ENCODE measurements around the gene GALC.

Gene GALC

GRCh38 chr14:87952307-87953094, 40.5 kb downstream of the GALC start:
- peak in 2 of 6 experiments; percentile 5 to 14 for DNase-seq

DNA sequence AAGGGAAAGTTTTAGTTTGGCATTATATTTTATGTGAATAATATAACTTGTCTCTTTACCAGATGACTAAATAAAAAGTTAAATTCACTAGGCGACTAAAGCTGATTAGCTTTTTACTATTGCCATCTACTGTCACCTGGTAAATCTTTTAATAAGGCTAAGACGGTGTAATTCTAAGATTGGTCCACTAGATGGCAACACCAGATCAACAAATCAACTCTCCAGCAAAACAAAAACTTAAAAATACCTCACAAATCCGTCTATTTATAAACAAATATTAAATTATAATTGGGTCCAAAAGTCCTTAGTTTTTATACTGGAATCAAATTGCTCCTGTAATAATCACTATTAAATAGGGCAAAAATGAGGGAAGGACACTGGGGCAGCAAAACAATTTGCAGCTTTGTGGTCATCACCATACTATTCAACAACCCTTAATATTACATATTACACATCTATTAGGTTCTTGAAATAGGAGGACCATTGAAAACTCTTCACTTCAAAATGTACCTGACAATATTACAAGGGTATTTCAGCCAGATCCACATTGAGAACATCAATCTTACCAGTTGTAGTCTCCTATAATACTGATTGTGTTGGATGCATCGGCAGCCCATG, 47.9 kb downstream of the GALC start:
- peak in 3 of 6 experiments; percentile 5 to 62 (median 52) for DNase-seq

GRCh38 chr14:87940894-87941293, 52.1 kb downstream of the GALC start:
- no peak for DNase-seq

DNA sequence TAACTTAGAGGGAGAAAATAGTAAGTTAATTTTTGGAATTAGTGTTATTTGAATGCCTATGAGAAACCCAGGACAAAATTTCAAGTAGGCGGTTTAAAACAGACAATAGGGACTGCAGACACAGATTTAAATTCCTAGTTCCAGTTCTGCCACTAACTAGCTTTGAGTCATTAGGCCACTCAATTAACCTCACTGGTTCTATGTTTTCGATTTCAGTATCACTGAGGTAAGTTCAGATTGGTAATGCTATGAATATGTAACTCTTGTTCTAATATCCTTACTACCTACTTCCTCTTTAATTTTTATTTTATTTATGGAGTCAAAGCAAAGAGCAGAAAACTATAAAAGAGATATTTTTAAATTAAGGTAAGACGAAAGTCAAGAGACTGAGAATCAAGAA, 52.6 kb downstream of the GALC start:
- DNase-seq = no peak

GRCh38 chr14:87935886-87936285, 57.1 kb downstream of the GALC start:
- DNase-seq = no peak

DNA sequence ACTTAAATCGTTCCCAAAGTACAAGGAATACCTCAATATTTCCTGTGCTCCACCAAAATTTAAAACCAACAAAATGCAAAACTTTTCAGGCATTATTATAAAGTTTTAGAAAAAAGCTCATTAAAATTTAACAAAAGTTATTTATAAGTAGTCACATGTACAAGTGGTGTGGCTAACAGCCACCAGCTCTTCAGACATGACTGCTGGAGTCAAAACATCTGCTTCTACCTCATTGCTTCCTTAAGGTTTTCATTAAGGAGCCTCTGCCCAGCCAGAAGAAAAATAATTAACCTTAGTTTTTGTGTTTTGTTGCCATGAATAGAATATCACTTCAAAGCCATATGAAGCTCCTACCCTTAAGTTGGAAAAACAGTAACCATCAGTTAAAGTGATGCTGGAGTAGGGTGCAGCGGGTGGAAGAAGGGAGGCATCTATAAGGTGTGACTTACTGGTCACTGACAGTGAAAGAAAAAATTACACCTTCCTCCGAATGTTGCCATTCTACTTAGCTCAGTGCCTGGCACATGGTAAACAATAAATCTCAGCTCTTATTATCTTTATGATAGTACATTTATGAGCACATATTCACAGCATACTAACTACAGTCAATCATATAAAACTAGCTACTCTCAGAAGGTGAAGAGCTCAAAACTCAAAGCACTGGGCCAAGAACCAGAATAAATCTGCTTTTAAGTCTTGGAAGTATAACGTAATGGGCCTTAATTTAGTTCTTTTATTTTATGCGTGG, 57.7 kb downstream of the GALC start:
- DNase-seq = no peak

DNA sequence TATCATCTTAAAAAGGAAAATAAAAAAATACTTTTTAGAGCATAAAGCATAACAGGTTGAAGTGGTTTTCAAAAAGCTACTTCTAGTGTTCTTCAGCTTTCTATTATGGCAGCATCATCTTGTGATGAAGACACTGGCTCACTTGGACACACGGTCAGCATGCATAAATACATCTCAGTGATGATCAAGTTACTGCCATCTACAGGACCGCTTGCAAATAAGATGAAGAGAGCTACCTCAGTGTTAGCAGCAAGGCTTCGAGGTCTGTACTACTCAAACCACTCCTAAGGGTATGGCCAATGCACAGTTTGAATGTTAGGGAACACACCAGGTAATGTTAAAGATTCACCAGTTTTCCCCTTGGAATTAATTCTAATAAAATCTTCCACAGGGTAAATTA, 58.8 kb downstream of the GALC start:
- no peak for DNase-seq

GRCh38 chr14:87916886-87917275, 76.1 kb downstream of the GALC start:
- DNase-seq = no peak

DNA sequence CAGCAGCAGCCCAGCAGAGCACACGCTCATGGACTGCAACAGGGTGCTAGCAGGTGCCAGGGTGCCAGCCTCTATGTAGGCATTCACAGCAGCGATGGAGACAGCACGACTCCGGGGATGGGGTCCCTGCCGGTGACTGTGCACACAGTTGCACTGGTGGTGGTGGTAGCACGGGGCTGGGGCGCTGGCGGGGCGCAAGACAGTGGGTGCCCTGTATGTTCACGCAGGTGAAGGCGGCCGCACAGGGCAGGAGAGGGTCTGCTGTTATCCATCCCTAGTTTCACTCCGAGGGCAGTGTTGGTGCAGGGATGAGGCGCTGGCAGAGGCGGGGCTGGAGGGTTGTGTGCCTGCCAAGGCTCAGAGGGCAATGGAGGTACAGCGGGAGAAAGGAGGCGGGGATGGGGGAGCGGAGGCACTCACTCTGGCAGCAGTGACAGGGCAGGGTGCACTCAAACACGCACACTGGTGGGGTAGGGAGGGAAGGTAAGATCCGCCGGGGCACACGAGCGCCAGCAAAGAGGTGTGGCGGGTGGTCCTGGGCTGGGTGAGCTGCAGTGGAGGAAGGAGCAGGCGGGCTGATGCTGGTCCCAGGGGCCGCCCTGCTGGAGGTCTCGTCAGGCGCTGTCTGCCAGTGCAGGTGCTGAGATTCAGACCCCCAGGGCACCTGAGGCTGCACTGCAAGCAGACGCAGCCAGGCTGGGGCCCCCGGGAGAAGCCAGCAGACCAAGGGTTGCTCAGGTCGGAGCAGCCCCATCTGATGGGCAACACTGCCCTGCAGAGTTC, 76.7 kb downstream of the GALC start:
- DNase-seq = no peak

- no peak for DNase-seq
These were observed 84.4 kb downstream of the GALC start for GRCh38 chr14:87908550-87908949.

DNA sequence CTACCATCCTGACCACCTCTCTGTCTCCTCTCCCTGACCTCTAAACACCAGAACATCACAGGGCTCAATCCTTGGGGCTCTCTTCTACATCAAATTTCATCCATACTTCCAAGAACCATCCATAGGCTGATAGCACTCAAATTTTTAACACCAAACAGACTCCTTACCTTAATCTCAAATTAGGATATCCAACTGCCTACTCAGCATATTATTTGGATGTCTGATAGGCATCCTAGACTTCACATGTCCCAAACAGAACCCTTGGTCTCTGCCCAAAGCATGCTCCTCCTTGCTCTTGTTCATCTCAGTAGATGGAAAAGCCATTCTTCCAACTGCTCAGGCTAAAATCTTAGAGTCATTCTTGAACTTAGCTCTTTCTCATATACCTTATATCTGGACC, 91.3 kb downstream of the GALC start:
- no peak for DNase-seq

DNA sequence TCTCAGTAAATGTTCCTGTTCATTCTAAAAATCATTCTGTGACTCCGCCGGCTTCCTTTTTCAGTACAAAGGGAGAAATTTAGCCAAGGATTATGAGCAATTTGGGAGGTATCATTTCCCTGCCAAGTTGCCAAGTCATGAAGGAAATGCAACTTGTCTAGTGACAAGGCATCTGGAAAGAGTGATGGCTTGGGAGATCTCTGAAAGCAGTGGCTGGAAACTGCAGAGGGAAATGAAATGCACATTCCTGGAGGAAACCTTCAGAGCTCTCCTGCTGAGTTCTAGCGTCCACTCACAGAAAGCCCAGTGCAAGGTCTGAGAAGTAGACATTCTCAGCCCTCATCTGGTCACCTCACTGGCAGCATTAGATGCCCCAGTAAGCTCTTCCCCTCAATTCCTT, 91.7 kb downstream of the GALC start:
- no peak for DNase-seq

DNA sequence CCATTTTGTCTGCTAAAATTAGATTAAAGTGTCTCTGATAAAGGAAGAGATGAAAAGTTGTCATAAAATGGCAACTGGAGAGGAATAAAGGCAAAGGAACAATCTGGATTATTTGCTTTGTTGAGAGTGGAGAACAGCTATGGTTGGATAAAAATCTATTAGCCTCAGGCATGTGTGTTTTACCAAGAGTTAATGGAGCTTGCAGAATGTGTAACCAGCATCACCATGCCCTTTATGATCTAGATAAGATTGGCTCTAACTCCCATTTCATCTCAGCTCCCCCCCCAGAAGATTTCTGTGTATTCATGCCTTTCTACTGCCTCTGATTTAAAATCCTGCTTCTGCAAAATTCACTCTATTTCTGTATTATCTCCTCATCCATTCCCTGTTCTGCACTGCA, 93.8 kb downstream of the GALC start:
- DNase-seq = no peak

- DNase-seq = no peak
These were observed 94.7 kb downstream of the GALC start for GRCh38 chr14:87898301-87898700.

DNA sequence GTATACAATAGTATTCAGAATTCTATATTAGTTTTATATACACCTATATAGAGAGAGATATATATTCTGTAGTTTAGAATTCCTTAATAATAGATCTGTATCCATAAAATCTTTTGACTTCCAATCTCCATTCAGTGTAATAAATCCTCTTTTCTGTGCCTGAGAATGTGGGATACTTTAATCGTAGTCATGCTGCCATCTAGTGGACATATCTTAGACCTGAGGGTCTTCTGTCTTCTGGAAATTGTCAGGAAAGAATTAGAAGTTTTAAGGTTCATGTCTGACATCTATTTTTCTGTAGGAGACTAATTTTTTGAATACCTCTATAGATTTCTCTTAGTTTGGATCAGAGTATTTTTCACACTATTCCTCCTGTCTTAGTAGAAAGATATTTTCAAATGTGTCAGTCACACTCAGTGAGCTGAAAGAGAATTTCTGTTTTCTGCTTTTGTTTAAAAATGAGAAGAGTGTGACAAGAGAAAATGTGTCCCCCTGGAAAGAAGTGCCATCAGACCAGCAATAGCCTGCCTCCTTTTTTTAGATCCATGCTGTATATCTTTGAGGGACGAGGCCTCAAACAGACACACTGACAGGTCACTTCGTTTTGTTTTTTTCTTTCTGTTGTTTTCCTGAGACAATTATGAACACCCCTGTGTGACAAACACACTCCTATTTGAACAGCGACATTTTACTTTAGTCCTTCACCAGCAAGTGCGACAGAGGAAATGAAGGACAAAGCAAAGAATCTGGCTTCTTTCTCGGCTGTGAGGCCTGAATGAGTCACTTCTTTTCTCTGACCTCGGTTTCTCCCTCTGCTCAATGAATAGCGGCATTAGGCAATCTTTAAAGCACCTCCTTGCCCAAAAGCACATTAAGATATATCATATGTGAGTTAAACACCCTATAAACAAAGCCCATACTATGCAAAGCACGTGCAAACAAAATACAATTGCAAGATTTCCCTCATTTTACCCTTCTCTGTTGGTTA, 96.3 kb downstream of the GALC start:
- peak in 1 of 6 experiments; percentile 16 for DNase-seq

GRCh38 chr14:87894920-87895319, 98.1 kb downstream of the GALC start:
- no peak for DNase-seq

DNA sequence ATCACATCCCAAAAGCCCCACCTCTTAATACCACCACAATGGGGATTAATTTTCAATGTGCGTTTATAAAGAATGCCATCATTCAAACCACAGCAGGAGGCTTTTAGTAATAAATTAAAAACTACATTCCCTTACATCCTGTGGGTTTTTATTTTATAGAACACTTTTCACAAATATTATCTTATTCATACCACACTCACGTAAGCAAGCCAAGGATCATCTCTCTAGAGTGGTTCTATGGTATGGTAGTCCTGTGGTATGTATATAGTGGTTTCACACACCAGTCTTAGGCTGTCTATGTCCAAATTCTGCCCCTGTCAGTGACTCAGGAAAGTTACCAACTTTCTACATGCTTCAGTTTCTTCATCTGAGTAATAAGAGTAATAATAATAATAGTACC, 100.2 kb downstream of the GALC start:
- no peak for DNase-seq

DNA sequence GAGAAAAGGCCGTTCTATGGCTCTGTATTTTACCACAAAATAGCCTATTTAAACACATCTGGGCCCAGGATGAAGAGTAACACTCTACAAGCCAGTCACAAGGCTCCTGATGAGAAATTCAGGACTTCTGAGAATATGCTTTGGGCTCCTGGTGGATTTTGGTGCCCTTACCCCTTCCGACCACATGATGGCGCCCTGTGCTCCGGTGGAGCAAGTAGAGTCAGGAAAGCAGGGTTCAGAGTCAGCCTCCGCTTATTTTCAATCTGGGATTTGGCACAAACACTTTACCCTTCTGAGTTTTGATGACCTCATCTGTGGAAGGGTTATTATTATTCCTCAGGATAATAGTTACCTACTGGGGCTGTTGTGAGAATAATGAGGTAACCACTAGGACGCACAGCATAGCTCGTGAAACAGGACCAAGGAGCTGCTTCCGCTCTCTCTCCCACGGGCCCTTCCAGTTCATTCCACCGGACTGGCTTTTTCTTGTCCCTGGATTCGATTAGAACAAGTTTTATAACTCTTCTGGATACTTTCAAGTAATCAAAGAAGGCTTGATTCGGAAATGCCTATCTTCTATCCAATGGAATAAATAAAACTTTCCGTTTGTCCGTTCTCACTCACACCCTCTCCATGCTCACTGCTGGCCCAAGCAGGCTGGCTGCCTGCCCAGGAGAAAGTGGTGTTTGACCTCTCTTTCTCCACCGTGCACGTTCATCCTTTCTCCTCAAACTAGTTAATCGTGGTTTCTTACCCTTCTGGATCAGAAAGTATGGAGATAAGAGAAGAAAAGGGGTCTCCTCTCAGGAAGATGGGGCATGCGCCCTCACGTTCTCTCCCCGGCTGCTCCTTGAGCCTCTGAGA, 104.6 kb downstream of the GALC start:
- DNase-seq = no peak

DNA sequence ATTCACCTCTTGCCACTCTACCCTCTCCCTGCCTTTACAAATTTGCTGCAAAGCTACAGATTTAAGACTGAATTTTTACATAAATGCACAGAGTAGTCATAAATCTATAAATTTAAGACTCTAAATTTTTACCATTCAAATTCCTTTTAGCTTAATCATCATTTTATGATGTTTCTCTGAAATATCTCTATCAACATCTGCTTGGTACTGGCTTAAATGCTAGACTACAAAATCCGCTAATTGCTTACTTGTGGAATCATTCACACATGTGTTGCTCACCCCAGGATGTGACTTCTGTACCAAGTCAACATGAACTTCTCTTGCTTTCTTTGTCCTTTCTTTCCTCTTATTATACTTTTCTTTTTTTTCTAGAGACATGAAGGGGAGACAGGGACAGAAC, 109.2 kb downstream of the GALC start:
- no peak for DNase-seq

Measured in stimulated activated naive CD4-positive, alpha-beta T cell (primary cell).